WTC11 (cell line): ENCODE results near the gene FRYL. TPM values are rescaled to one million over a fixed set of nuclear protein-coding genes. Genes with fewer than 3 reads are reported as not detected.

Source experiments
- ATF2 ChIP-seq: sonication (generic); formaldehyde crosslinking; IDR thresholded peaks from 2 replicates; pipeline ENCODE4 v1.8.1; 2022; ENCODE audit warnings: low read depth, missing genetic modification reagents, borderline replicate concordance
- CBFB ChIP-seq: sonication (generic); formaldehyde crosslinking; IDR thresholded peaks from 2 replicates; pipeline ENCODE4 v1.8.1; 2022; ENCODE audit warnings: mild to moderate bottlenecking, low read depth, missing genetic modification reagents
- E2F4 ChIP-seq: sonication (generic); formaldehyde crosslinking; IDR thresholded peaks from 2 replicates; pipeline ENCODE4 v1.8.1; 2022; ENCODE audit warnings: low read depth, mild to moderate bottlenecking, moderate library complexity, missing genetic modification reagents, borderline replicate concordance
- E2F5 ChIP-seq: sonication (generic); formaldehyde crosslinking; IDR thresholded peaks from 2 replicates; pipeline ENCODE4 v1.8.1; 2022; ENCODE audit warnings: mild to moderate bottlenecking, moderate library complexity, missing genetic modification reagents
- FOXJ3 ChIP-seq: sonication (generic); formaldehyde crosslinking; IDR thresholded peaks from 2 replicates; pipeline ENCODE4 v1.9.0; 2021; ENCODE audit warnings: missing genetic modification reagents, mild to moderate bottlenecking, borderline replicate concordance
- GTF2I ChIP-seq: fragments of 250-450 bp; sonication (Bioruptor Pico); conservative IDR thresholded peaks from 2 replicates; pipeline ENCODE4 v1.4.0; 2021; ENCODE audit warnings: mild to moderate bottlenecking
- JUN ChIP-seq: sonication (generic); formaldehyde crosslinking; IDR thresholded peaks from 2 replicates; pipeline ENCODE4 v1.8.0; 2023; ENCODE audit warnings: mild to moderate bottlenecking, missing genetic modification reagents
- MAX ChIP-seq: sonication (generic); formaldehyde crosslinking; IDR thresholded peaks from 2 replicates; pipeline ENCODE4 v1.8.0; 2022; ENCODE audit warnings: mild to moderate bottlenecking, missing genetic modification reagents
- MLX ChIP-seq: sonication (generic); formaldehyde crosslinking; IDR thresholded peaks from 2 replicates; pipeline ENCODE4 v1.8.1; 2023; ENCODE audit warnings: mild to moderate bottlenecking, missing genetic modification reagents, moderate library complexity
- MXD4 ChIP-seq: fragments of 250-450 bp; sonication (Bioruptor Pico); IDR thresholded peaks from 2 replicates; pipeline ENCODE4 v1.8.0; 2021; ENCODE audit warnings: mild to moderate bottlenecking, moderate library complexity, borderline replicate concordance
- MYBL2 ChIP-seq: sonication (generic); formaldehyde crosslinking; IDR thresholded peaks from 2 replicates; pipeline ENCODE4 v1.8.1; 2023; ENCODE audit warnings: mild to moderate bottlenecking, moderate library complexity, missing genetic modification reagents
- NFE2L1 ChIP-seq: sonication (generic); formaldehyde crosslinking; IDR thresholded peaks from 2 replicates; pipeline ENCODE4 v1.8.1; 2023; ENCODE audit warnings: missing genetic modification reagents
- NR1H2 ChIP-seq: sonication (generic); formaldehyde crosslinking; IDR thresholded peaks from 2 replicates; pipeline ENCODE4 v1.9.0; 2021; ENCODE audit warnings: mild to moderate bottlenecking, moderate library complexity, missing genetic modification reagents
- NR3C1 ChIP-seq: sonication (generic); formaldehyde crosslinking; conservative IDR thresholded peaks from 2 replicates; pipeline ENCODE4 v1.8.1; 2023; ENCODE audit warnings: low read depth, mild to moderate bottlenecking, missing genetic modification reagents
- OVOL2 ChIP-seq: fragments of 250-450 bp; sonication (Bioruptor Pico); IDR thresholded peaks from 2 replicates; pipeline ENCODE4 v1.9.0; 2021; ENCODE audit warnings: mild to moderate bottlenecking, borderline replicate concordance
- SMAD3 ChIP-seq: sonication (generic); formaldehyde crosslinking; IDR thresholded peaks from 2 replicates; pipeline ENCODE4 v1.8.0; 2022; ENCODE audit warnings: missing genetic modification reagents, mild to moderate bottlenecking, borderline replicate concordance
- SOX15 ChIP-seq: fragments of 250-450 bp; sonication (Bioruptor Pico); IDR thresholded peaks from 2 replicates; pipeline ENCODE4 v1.9.0; 2021; ENCODE audit warnings: mild to moderate bottlenecking
- STAT6 ChIP-seq: sonication (generic); formaldehyde crosslinking; conservative IDR thresholded peaks from 2 replicates; pipeline ENCODE4 v1.8.1; 2023; ENCODE audit warnings: mild to moderate bottlenecking, low read depth, missing genetic modification reagents, moderate library complexity
- TP53 ChIP-seq: sonication (generic); formaldehyde crosslinking; IDR thresholded peaks from 2 replicates; pipeline ENCODE4 v1.8.1; 2023; ENCODE audit warnings: mild to moderate bottlenecking, missing genetic modification reagents
- ZMAT4 ChIP-seq: fragments of 250-450 bp; sonication (Bioruptor Pico); IDR thresholded peaks from 2 replicates; pipeline ENCODE4 v1.9.0; 2021; ENCODE audit warnings: mild to moderate bottlenecking
- ZNF281 ChIP-seq: sonication (generic); formaldehyde crosslinking; IDR thresholded peaks from 2 replicates; pipeline ENCODE4 v1.8.0; 2023; ENCODE audit warnings: mild to moderate bottlenecking, missing genetic modification reagents
- ZNF317 ChIP-seq: sonication (generic); formaldehyde crosslinking; IDR thresholded peaks from 2 replicates; pipeline ENCODE4 v1.8.1; 2023; ENCODE audit warnings: low read depth, mild to moderate bottlenecking, moderate library complexity, missing genetic modification reagents, borderline replicate concordance
- ZNF396 ChIP-seq: fragments of 250-450 bp; sonication (Bioruptor Pico); IDR thresholded peaks from 2 replicates; pipeline ENCODE4 v1.8.0; 2021; ENCODE audit warnings: mild to moderate bottlenecking, moderate library complexity, borderline replicate concordance
- ZNF512 ChIP-seq: sonication (generic); formaldehyde crosslinking; IDR thresholded peaks from 2 replicates; pipeline ENCODE4 v1.8.1; 2022; ENCODE audit warnings: missing genetic modification reagents, borderline replicate concordance
- total RNA-seq: library from RNA; stranded (reverse); gene quantifications from 3 replicates; pipeline ENCODE4 v1.2.3, GENCODE V29; 2021

The FRYL gene
- total RNA-seq, 1 experiment from 2014 or later, result 38.7 TPM

- TF ChIP-seq SMAD3, result no peak
- TF ChIP-seq FOXJ3 (CRISPR knock-in tag), result no peak
- no peak for TF ChIP-seq SOX15 (CRISPR knock-in tag)
- TF ChIP-seq ZNF512 (CRISPR knock-in tag), result no peak
- no peak for TF ChIP-seq GTF2I (CRISPR knock-in tag)
- peak; percentile 43; the same call in 1 of the 2 replicates for TF ChIP-seq ZNF317 (CRISPR knock-in tag)
- no peak for TF ChIP-seq CBFB (CRISPR knock-in tag)
- TF ChIP-seq MXD4 (CRISPR knock-in tag), result no peak
- no peak for TF ChIP-seq TP53 (CRISPR knock-in tag)
- no peak for TF ChIP-seq ZNF396 (CRISPR knock-in tag)
- peak; percentile 23; the same call in 1 of the 2 replicates for TF ChIP-seq MAX (CRISPR knock-in tag)
- TF ChIP-seq JUN (CRISPR knock-in tag), result 0 out of 2 replicates have a peak, but pooled peaks have one; percentile 14
- no peak for TF ChIP-seq NFE2L1 (CRISPR knock-in tag)
- 0 out of 2 replicates have a peak, but pooled peaks have one; percentile 20 for TF ChIP-seq E2F5 (CRISPR knock-in tag)
- no peak for TF ChIP-seq NR3C1
- peak; percentile 37; the same call in 1 of the 2 replicates for TF ChIP-seq MYBL2 (CRISPR knock-in tag)
- no peak for TF ChIP-seq ATF2 (CRISPR knock-in tag)
- TF ChIP-seq STAT6 (CRISPR knock-in tag), result no peak
- no peak for TF ChIP-seq NR1H2
- no peak for TF ChIP-seq ZNF281
- no peak for TF ChIP-seq OVOL2 (CRISPR knock-in tag)
- TF ChIP-seq MLX (CRISPR knock-in tag), result no peak
- peak; percentile 78 for TF ChIP-seq E2F4 (CRISPR knock-in tag)
- no peak for TF ChIP-seq ZMAT4
Measured at GRCh38 chr4:48490680-48491513, 289.2 kb downstream of the FRYL start (continued).
